22Rv1 (cell line): ENCODE measurements around the gene PITPNM1.
A peak's percentile ranks its signal among the peaks of the same experiment; 100 is the strongest.

Experiments used
- H3K27ac ChIP-seq: fragments of 450-650 bp; 2 replicates; pipeline ENCODE4 v1.5.1; 2017
- ZFX ChIP-seq: fragments of 450-650 bp; IDR thresholded peaks from 2 replicates; pipeline ENCODE4 v1.6.1; 2017; ENCODE audit warnings: antibody characterized with exemption, borderline replicate concordance
- TF ChIP-seq, protein P1 (sequence below): fragments of 450-650 bp; IDR thresholded peaks from 2 replicates; pipeline ENCODE4 v1.5.1; 2017; ENCODE audit warnings: mild to moderate bottlenecking

PITPNM1 gene

DNA sequence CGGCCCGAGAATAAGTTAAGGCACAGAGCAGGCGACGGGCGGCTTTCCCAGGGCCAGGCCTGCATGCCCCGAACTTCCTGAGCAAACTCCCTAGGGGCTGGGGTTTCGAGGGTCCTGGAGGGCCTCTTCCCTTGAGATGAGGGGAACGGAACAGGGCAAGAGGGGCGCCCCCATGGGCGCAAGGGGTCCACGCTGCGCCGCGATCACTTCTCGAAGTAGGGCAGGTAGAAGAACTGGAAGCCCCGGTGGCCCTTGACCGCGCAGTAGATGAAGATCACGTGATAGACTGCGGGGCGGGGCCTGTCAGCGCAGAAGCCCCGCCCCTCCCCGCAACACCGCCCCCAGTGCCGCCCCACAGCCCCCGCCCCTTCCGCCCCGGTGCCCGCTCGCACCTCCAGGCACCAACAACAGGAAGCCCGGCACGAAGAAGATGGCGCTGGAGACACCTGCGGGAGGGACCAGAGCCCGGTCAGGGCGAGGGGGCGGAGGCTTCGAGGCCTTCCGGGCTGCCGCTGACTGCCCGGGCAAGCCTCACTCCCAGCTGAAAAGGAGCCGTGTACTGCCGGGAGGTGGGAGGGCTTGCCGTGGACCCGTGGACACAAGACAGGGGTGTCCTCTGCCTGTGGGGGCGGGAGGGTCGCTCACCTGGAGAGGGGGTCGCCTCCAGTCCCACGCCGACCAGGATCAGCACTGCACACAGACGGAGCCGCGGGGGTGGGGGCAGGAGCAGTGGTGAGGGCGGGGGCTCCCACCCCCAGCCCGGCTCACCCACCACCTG is 40.6 kb downstream of the PITPNM1 start:
- peak overlapping the region; percentile 98 for H3K27ac ChIP-seq
- TF ChIP-seq, protein P1, sequence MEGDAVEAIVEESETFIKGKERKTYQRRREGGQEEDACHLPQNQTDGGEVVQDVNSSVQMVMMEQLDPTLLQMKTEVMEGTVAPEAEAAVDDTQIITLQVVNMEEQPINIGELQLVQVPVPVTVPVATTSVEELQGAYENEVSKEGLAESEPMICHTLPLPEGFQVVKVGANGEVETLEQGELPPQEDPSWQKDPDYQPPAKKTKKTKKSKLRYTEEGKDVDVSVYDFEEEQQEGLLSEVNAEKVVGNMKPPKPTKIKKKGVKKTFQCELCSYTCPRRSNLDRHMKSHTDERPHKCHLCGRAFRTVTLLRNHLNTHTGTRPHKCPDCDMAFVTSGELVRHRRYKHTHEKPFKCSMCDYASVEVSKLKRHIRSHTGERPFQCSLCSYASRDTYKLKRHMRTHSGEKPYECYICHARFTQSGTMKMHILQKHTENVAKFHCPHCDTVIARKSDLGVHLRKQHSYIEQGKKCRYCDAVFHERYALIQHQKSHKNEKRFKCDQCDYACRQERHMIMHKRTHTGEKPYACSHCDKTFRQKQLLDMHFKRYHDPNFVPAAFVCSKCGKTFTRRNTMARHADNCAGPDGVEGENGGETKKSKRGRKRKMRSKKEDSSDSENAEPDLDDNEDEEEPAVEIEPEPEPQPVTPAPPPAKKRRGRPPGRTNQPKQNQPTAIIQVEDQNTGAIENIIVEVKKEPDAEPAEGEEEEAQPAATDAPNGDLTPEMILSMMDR: 0 out of 2 replicates have a peak, but pooled peaks have one; percentile 3
- no peak for TF ChIP-seq ZFX

- TF ChIP-seq, protein P1: no peak
- no peak for TF ChIP-seq ZFX
- H3K27ac ChIP-seq: peak overlapping the region; percentile 98
Measured at GRCh38 chr11:67463680-67464410, 41.3 kb downstream of the PITPNM1 start.

DNA sequence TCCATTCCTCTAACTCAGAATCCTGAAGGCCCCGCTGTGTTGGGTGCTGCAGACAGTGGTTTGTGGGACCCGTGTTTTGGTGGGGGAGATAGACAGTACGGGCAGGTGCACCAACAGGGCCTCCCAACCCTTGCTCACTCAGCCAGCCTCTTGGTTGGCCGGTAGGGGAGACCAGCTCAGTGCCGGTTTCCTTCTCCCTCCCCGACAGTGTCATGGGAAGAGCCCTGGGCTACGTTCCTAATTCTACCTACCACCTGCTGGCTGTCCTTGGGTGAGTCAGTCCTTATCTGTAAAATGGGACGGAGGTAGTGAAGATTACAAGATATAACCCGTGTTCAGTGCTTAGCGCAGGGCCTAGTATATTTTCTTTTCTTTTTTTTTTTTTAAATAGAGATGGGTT is 42.0 kb downstream of the PITPNM1 start:
- peak overlapping the region; percentile 98 for H3K27ac ChIP-seq
- TF ChIP-seq, protein P1: no peak
- no peak for TF ChIP-seq ZFX

- TF ChIP-seq, protein P1: no peak
- H3K27ac ChIP-seq: no peak overlapping the region
Measured at GRCh38 chr11:67458266-67458665, 46.9 kb downstream of the PITPNM1 start.

GRCh38 chr11:67457453-67457852 is 47.7 kb downstream of the PITPNM1 start:
- no peak overlapping the region for H3K27ac ChIP-seq
- no peak for TF ChIP-seq ZFX
- TF ChIP-seq, protein P1: no peak

GRCh38 chr11:67456068-67456705 is 49.0 kb downstream of the PITPNM1 start:
- no peak for TF ChIP-seq ZFX
- TF ChIP-seq, protein P1: no peak
- no peak overlapping the region for H3K27ac ChIP-seq

GRCh38 chr11:67455054-67455453 is 50.1 kb downstream of the PITPNM1 start, which contains the start of gene CABP4:
Gene CABP4 (plus strand): TSS chr11:67455354. CDS start chr11:67455424, 70 bp downstream.
- no peak within 1 kb of the TSS for H3K27ac ChIP-seq
- TF ChIP-seq ZFX: no peak
- TF ChIP-seq, protein P1: no peak
